ENCODE results near the gene ZNF462. TPM values are rescaled to one million over a fixed set of nuclear protein-coding genes. Genes with fewer than 3 reads are reported as not detected.

Gene ZNF462
- polyA plus RNA-seq, 1 donor = 12.4 TPM

DNA sequence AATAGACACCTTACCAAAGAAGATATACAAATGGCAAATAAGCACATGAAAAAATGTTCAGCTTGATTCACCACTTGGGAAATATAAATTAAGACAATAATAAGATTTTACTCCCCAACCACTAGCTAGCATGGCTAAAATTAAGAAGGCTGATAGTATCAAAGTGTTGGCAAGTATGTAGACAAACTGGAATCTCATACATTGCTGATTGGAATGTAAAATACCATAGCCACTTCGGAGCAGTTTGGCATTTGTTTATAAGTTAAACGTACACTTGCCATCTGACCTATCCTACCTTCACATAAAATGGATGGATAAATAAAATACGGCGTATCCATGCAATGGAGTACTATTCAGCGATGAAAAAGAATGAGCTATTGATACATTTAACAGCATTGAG, 129.2 kb downstream of the ZNF462 start:
- H3K4me3 ChIP-seq (ENCODE audit: low read length) = no peak overlapping the region
- no peak overlapping the region for H3K27ac ChIP-seq (ENCODE audit: low read length)
- no peak for DNase-seq
- H3K9me3 ChIP-seq (ENCODE audit: control insufficient read depth, low read depth, low read length) = no peaks in the 10 kb centered on the region
- peaks cover 17% of the 10 kb centered on the region for H3K36me3 ChIP-seq (ENCODE audit: control insufficient read depth, insufficient read depth, low read length)
- WGBS (ENCODE audit: insufficient coverage, low lambda C conversion rate) = 100% methylated on average over 4 of the region's 5 CpGs
- H3K4me1 ChIP-seq (ENCODE audit: control insufficient read depth, insufficient read depth, low read length) = no peaks in the 10 kb centered on the region
- no peaks in the 10 kb centered on the region for H3K27me3 ChIP-seq (ENCODE audit: control insufficient read depth, insufficient read depth, low read length)

DNA sequence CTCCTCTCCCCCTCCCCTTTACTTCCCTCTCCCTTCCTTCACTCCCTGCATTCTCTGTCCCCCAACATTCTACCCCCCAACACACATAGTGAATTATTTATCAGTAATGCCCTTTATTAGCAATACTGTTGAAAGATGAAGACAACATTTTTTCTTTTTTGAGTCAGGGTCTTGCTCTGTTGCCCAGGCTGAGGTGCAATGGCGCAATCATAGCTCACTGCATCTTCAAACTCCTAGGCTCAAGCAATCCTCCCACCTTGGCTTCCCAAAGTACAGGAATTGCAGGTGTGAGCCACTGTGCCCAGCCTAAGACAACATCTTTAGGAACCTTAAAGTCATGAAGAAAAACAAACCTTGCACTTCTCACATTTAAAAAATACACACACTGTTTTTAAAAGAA, 130.6 kb downstream of the ZNF462 start:
- Histone ChIP-seq H3K27me3 (ENCODE audit: control insufficient read depth, insufficient read depth, low read length) (no peaks in the 10 kb centered on the region), H3K4me1 (ENCODE audit: control insufficient read depth, insufficient read depth, low read length) (no peaks in the 10 kb centered on the region), H3K27ac (ENCODE audit: low read length) (no peak overlapping the region), H3K36me3 (ENCODE audit: control insufficient read depth, insufficient read depth, low read length) (peaks cover 13% of the 10 kb centered on the region), H3K9me3 (ENCODE audit: control insufficient read depth, low read depth, low read length) (no peaks in the 10 kb centered on the region), H3K4me3 (ENCODE audit: low read length) (no peak overlapping the region)
- no CpG with 5 or more reads among the region's 1 CpG for WGBS (ENCODE audit: insufficient coverage, low lambda C conversion rate)
- no peak for DNase-seq

DNA sequence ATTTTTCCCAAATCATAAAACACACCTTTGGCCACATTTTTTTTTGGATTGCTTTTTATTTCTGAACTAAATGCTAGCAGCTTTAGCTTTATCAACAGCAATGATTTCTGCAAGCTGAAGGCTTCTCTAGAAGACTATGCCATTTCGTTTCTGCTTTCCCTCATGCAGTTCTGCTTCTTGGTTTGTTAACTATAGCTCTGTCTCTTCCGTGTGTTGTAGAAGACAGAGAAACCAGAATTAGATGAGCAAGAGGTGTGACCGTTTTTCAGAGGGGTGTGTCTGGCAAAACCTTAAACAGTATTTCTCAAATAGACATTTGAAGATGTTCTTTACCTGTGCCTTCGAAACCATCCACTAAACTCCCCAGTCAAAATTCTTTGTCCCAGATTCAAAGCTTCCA, 131.5 kb downstream of the ZNF462 start:
- no peaks in the 10 kb centered on the region for H3K9me3 ChIP-seq (ENCODE audit: control insufficient read depth, low read depth, low read length)
- H3K4me1 ChIP-seq (ENCODE audit: control insufficient read depth, insufficient read depth, low read length) = no peaks in the 10 kb centered on the region
- H3K36me3 ChIP-seq (ENCODE audit: control insufficient read depth, insufficient read depth, low read length) = peaks cover 11% of the 10 kb centered on the region
- H3K4me3 ChIP-seq (ENCODE audit: low read length) = no peak overlapping the region
- H3K27ac ChIP-seq (ENCODE audit: low read length) = no peak overlapping the region
- no peaks in the 10 kb centered on the region for H3K27me3 ChIP-seq (ENCODE audit: control insufficient read depth, insufficient read depth, low read length)
- DNase-seq = no peak
- WGBS (ENCODE audit: insufficient coverage, low lambda C conversion rate) = 92% methylated on average over 2 of the region's 4 CpGs

DNA sequence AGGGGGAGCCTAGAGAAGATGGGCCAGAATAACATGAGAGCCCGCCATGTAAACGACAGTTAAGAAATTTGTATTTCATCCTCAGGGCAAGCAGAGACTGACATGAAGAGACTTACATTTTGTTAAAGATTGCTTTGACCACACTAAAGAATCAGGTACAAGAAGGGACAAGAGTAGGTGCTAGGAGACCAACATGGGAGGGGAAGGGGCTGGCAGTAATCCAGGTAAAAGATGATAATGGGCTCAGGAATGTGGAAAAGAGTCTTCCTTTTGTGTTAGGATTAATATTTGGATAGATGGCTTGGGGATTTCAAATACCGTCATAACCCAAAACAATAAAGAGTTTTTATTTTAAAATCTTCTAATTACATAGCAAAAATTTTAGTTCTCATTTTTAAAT, 137.3 kb downstream of the ZNF462 start:
- Histone ChIP-seq H3K4me1 (ENCODE audit: control insufficient read depth, insufficient read depth, low read length) (no peaks in the 10 kb centered on the region), H3K27ac (ENCODE audit: low read length) (no peak overlapping the region), H3K36me3 (ENCODE audit: control insufficient read depth, insufficient read depth, low read length) (peaks cover 29% of the 10 kb centered on the region), H3K27me3 (ENCODE audit: control insufficient read depth, insufficient read depth, low read length) (no peaks in the 10 kb centered on the region), H3K4me3 (ENCODE audit: low read length) (no peak overlapping the region), H3K9me3 (ENCODE audit: control insufficient read depth, low read depth, low read length) (no peaks in the 10 kb centered on the region)
- WGBS (ENCODE audit: insufficient coverage, low lambda C conversion rate) = 88% methylated on average over 3 of the region's 3 CpGs
- no peak for DNase-seq

DNA sequence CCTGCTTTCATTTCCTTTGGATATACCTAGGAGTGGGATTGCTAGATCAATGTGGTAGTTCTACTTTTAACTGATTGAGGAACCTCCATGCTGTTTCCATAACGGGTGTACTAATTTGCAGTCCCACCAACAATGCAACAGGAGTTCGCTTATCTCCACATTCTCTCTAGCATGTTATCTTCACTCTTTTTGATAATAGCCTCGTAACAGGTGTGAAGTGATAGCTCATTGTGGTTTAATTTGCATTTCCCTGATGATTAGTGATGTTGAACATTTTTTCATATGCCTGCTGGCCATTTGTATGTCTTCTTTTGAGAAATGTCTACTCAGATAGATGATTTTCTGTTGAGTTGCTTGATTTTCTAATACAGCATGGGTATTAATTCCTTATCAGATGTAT, 142.2 kb downstream of the ZNF462 start:
- WGBS (ENCODE audit: insufficient coverage, low lambda C conversion rate) = 83% methylated on average over 1 of the region's 3 CpGs
- DNase-seq = no peak

DNA sequence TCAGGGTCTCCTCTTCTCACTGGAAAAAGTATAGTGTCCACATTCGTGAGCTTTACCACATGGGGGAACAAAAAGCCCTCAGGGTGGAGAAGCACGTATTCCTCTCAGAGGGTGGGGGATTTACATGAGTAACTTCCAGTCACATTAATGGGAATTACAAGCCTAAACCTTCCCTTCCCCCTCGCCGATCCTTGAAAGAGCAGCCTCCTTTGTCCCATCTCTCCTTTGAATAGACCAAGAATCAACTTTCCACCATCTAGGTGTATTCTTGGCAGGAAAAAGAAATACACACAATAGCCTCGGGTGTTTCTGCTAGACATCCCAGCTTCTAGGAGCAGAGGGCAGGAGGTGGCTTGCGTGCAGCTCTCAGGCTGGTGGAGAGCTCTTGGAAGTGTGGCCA, 144.4 kb downstream of the ZNF462 start:
- H3K27me3 ChIP-seq (ENCODE audit: control insufficient read depth, insufficient read depth, low read length) = no peaks in the 10 kb centered on the region
- H3K36me3 ChIP-seq (ENCODE audit: control insufficient read depth, insufficient read depth, low read length) = peaks cover 66% of the 10 kb centered on the region
- H3K27ac ChIP-seq (ENCODE audit: low read length) = no peak overlapping the region
- no peak for DNase-seq
- no CpG with 5 or more reads among the region's 6 CpGs for WGBS (ENCODE audit: insufficient coverage, low lambda C conversion rate)
- no peaks in the 10 kb centered on the region for H3K9me3 ChIP-seq (ENCODE audit: control insufficient read depth, low read depth, low read length)
- H3K4me1 ChIP-seq (ENCODE audit: control insufficient read depth, insufficient read depth, low read length) = no peaks in the 10 kb centered on the region
- H3K4me3 ChIP-seq (ENCODE audit: low read length) = no peak overlapping the region

More for the DNA sequence above, 142.2 kb downstream of the ZNF462 start:
- Histone ChIP-seq H3K4me1 (ENCODE audit: control insufficient read depth, insufficient read depth, low read length) (no peaks in the 10 kb centered on the region), H3K9me3 (ENCODE audit: control insufficient read depth, low read depth, low read length) (no peaks in the 10 kb centered on the region), H3K27ac (ENCODE audit: low read length) (no peak overlapping the region), H3K4me3 (ENCODE audit: low read length) (no peak overlapping the region), H3K36me3 (ENCODE audit: control insufficient read depth, insufficient read depth, low read length) (peaks cover 58% of the 10 kb centered on the region), H3K27me3 (ENCODE audit: control insufficient read depth, insufficient read depth, low read length) (no peaks in the 10 kb centered on the region)

DNA sequence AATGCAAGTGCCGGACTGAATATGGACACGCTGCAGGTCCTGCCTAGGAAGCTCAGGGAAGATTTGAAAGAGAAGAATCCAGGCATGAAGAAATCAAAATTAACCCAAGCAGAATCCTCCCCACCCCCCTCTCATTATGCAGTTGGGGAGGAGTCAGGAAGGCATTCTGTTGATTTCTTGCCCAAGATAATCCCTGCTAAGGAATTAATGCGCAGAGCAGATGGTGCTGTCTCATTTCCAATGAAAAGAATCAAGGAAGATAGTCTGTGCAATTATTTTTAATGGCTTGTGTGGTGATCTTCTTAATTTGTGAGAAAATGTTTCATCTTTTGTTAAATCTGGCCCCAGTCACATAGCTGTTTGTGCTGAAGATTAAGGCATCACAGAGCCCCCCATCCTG, 145.0 kb downstream of the ZNF462 start:
- H3K27ac ChIP-seq (ENCODE audit: low read length) = no peak overlapping the region
- H3K4me1 ChIP-seq (ENCODE audit: control insufficient read depth, insufficient read depth, low read length) = no peaks in the 10 kb centered on the region
- no peak for DNase-seq
- no peaks in the 10 kb centered on the region for H3K27me3 ChIP-seq (ENCODE audit: control insufficient read depth, insufficient read depth, low read length)
- peaks cover 62% of the 10 kb centered on the region for H3K36me3 ChIP-seq (ENCODE audit: control insufficient read depth, insufficient read depth, low read length)
- no CpG with 5 or more reads among the region's 3 CpGs for WGBS (ENCODE audit: insufficient coverage, low lambda C conversion rate)
- no peaks in the 10 kb centered on the region for H3K9me3 ChIP-seq (ENCODE audit: control insufficient read depth, low read depth, low read length)
- H3K4me3 ChIP-seq (ENCODE audit: low read length) = no peak overlapping the region

DNA sequence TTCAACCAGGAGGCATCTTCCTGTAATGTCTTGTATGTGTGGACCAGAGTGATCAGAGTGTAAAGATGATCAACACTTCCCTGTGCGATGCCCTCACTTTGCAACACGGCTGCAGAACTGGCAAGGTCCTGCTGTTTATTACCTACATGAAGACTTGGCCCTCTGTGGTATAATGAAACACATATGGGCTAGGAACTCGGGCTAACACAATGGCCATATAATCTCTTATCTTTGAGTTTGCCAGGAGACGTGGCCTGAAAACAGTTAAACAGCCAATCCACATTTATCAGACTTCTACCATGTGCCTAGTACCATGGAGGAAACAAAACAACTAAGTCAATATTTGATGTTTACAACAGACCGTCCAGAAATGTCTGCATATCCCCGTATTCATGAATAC, 145.5 kb downstream of the ZNF462 start:
- H3K27ac ChIP-seq (ENCODE audit: low read length) = no peak overlapping the region
- no peak overlapping the region for H3K4me3 ChIP-seq (ENCODE audit: low read length)
- no peaks in the 10 kb centered on the region for H3K27me3 ChIP-seq (ENCODE audit: control insufficient read depth, insufficient read depth, low read length)
- H3K9me3 ChIP-seq (ENCODE audit: control insufficient read depth, low read depth, low read length) = no peaks in the 10 kb centered on the region
- DNase-seq = no peak
- H3K36me3 ChIP-seq (ENCODE audit: control insufficient read depth, insufficient read depth, low read length) = peaks cover 58% of the 10 kb centered on the region
- no peaks in the 10 kb centered on the region for H3K4me1 ChIP-seq (ENCODE audit: control insufficient read depth, insufficient read depth, low read length)
- WGBS (ENCODE audit: insufficient coverage, low lambda C conversion rate) = no CpG with 5 or more reads among the region's 6 CpGs

DNA sequence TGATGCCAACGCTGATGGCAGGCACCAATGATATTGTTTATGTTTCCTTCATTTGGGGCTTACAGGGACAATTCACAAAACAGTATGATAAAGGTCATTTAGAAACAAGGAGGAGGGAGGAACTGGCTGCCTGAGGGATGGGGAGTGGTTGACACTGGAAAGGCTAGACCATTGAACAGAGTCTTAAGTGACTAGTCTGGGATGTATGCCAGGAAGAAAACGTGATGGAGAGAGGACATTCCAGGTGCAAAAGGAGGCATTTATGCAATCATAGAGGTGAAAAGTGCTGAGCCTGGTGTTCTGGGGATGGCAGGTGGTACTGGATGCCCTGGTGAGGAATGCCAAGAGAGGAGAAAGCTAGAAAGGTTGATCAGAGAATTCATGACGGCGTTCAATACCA, 153.4 kb downstream of the ZNF462 start:
- peaks cover 2% of the 10 kb centered on the region for H3K36me3 ChIP-seq (ENCODE audit: control insufficient read depth, insufficient read depth, low read length)
- no peak overlapping the region for H3K4me3 ChIP-seq (ENCODE audit: low read length)
- WGBS (ENCODE audit: insufficient coverage, low lambda C conversion rate) = no CpG with 5 or more reads among the region's 4 CpGs
- H3K9me3 ChIP-seq (ENCODE audit: control insufficient read depth, low read depth, low read length) = no peaks in the 10 kb centered on the region
- no peak overlapping the region for H3K27ac ChIP-seq (ENCODE audit: low read length)
- no peak for DNase-seq
- H3K27me3 ChIP-seq (ENCODE audit: control insufficient read depth, insufficient read depth, low read length) = no peaks in the 10 kb centered on the region
- peaks cover 3% of the 10 kb centered on the region for H3K4me1 ChIP-seq (ENCODE audit: control insufficient read depth, insufficient read depth, low read length)

DNA sequence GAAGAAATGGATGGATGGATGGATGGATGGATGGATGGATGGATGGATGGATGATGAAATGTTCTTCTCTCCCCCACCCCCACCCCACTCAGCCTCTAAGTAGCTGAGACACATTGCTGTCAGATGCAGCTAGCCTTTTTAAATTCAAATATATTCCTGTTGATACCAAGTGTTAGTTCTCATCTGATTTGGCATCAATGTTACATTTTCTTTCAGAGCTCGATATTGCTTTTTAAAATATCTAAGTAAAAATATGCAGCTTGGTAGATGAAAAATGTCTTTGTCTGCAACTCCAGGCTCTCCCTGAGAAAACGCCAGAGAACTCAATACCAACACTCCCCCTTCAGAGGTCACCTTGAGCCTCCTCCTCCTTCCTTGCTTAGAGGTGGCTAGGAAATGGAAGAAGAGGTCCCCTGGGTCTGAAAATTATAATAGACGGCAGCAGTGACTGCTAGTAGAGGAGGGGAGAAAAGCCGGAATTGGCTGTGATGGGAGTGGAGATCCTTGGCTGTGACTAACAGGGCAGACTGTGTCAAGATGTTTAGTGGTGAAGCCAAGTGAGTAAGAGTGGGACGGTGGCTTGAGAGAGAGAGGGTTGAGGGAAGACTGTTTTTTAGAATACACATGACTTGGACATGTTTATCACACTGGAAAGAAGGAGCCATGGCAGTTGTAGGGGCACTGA, 156.0 kb downstream of the ZNF462 start:
- no peaks in the 10 kb centered on the region for H3K9me3 ChIP-seq (ENCODE audit: control insufficient read depth, low read depth, low read length)
- H3K4me3 ChIP-seq (ENCODE audit: low read length) = no peak overlapping the region
- no peak for DNase-seq
- WGBS (ENCODE audit: insufficient coverage, low lambda C conversion rate) = 50% methylated on average over 2 of the region's 5 CpGs
- H3K27me3 ChIP-seq (ENCODE audit: control insufficient read depth, insufficient read depth, low read length) = no peaks in the 10 kb centered on the region
- H3K27ac ChIP-seq (ENCODE audit: low read length) = no peak overlapping the region
- H3K36me3 ChIP-seq (ENCODE audit: control insufficient read depth, insufficient read depth, low read length) = no peaks in the 10 kb centered on the region
- H3K4me1 ChIP-seq (ENCODE audit: control insufficient read depth, insufficient read depth, low read length) = peaks cover 3% of the 10 kb centered on the region

DNA sequence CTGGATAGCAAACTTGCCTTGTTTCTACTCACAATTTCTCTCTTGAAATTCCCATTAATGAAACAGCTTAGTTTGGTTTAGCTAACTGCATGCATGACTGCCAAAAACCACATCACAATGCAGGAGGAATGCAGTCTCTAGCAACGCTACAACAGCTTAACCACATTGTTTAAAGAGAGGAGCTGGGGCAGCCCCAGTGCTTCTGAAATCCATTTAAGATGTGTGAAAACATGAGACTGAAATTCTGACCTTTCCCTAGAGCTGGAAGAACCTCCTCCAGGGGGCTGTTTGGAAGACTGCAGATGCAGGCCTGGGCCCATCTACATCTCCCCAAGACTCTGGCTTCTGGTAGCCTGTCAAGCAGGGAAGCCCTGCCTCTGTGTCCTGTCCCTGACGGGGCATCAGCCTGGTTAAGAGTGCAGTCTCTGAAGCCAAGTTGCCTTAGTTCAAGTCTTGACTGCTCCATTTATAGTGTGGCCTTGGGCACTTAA, 157.1 kb downstream of the ZNF462 start:
- peak; percentile 35 to 53 for DNase-seq
- 80% methylated on average over 1 of the region's 2 CpGs for WGBS (ENCODE audit: insufficient coverage, low lambda C conversion rate)
- Histone ChIP-seq H3K4me3 (ENCODE audit: low read length) (no peak overlapping the region), H3K36me3 (ENCODE audit: control insufficient read depth, insufficient read depth, low read length) (no peaks in the 10 kb centered on the region), H3K4me1 (ENCODE audit: control insufficient read depth, insufficient read depth, low read length) (peaks cover 3% of the 10 kb centered on the region), H3K9me3 (ENCODE audit: control insufficient read depth, low read depth, low read length) (no peaks in the 10 kb centered on the region), H3K27ac (ENCODE audit: low read length) (no peak overlapping the region), H3K27me3 (ENCODE audit: control insufficient read depth, insufficient read depth, low read length) (no peaks in the 10 kb centered on the region)

Data from large intestine (tissue), 3 donors.